ENCODE measurements around the gene KLHL40. TPM values are rescaled to one million over a fixed set of nuclear protein-coding genes. Genes with fewer than 3 reads are reported as not detected.

The KLHL40 gene
- total and polyA plus RNA-seq, 10 of the 15 experiments (the other 5 are each of a cell fraction or from before 2014, with no cell fraction given): not detected

GRCh38 chr3:42675909-42676308 lies 9.4 kb upstream of the KLHL40 start:
- no peak overlapping the region for H3K9ac ChIP-seq (ENCODE audit: control insufficient read depth, insufficient read depth, low read length)
- 53% methylated on average over 2 of the region's 2 CpGs for WGBS (ENCODE audit: insufficient coverage, insufficient replicate concordance, low lambda C conversion rate, missing lambda C conversion rate)
- H2AFZ ChIP-seq (ENCODE audit: control insufficient read depth, low read depth, low read length): no peak overlapping the region
- H3K79me2 ChIP-seq (ENCODE audit: control insufficient read depth, insufficient read depth, low read length): no peaks in the 10 kb centered on the region
- DNase-seq (ENCODE audit: low read depth, low spot score): no peak
- H3K27ac ChIP-seq (ENCODE audit: control insufficient read depth, insufficient read depth): no peak overlapping the region
- in situ Hi-C loops (cut with MboI) (no loop called here), intact Hi-C loops (cut with micrococcal nuclease; ENCODE audit: unreplicated experiment) (no loop called here)
- ChIA-PET CTCF (no interaction called here), POLR2A (no interaction called here), SMC1A (ENCODE audit: uncharacterized antibody, unreplicated experiment) (no interaction called here), RAD21 (ENCODE audit: unreplicated experiment) (no interaction called here)
- FAIRE-seq: no peak
- no peak for ATAC-seq
- no peaks in the 10 kb centered on the region for H3K36me3 ChIP-seq (ENCODE audit: control insufficient read depth in 2 of 2, insufficient read depth in 2 of 2, low read length in 1 of 2)
- H3K9me3 ChIP-seq (replicated peaks; ENCODE audit: control insufficient read depth, insufficient read depth, low read length): no peaks in the 10 kb centered on the region; the same call in 1 of the 3 replicates
- no TSS peak for BruUV-seq (replicated peaks)
- no peaks in the 10 kb centered on the region for H4K20me1 ChIP-seq (ENCODE audit: control insufficient read depth, insufficient read depth)
- H3K4me1 ChIP-seq (ENCODE audit: control insufficient read depth, insufficient read depth, low read length): no peaks in the 10 kb centered on the region
- no peak overlapping the region for H3K4me3 ChIP-seq
- no peak overlapping the region for H3K4me2 ChIP-seq (ENCODE audit: control insufficient read depth, insufficient read depth)
- TF ChIP-seq PBX3 (IDR thresholded peaks at IDR 0.05; ENCODE audit: insufficient replicate concordance, low read depth, low read length) (no peak), SUZ12 (IDR thresholded peaks at IDR 0.05; ENCODE audit: unreplicated experiment) (no peak), CHD4 (IDR thresholded peaks at IDR 0.05) (no peak)
- no peaks in the 10 kb centered on the region for H3K27me3 ChIP-seq (replicated peaks in 1 of 2; ENCODE audit: control insufficient read depth in 2 of 2, insufficient read depth in 2 of 2, low read length in 1 of 2)

- in situ Hi-C loops (cut with MboI) (no loop called here), intact Hi-C loops (cut with micrococcal nuclease; ENCODE audit: unreplicated experiment) (no loop called here)
- no peaks in the 10 kb centered on the region; the same call in 1 of the 3 replicates for H3K9me3 ChIP-seq (replicated peaks; ENCODE audit: control insufficient read depth, insufficient read depth, low read length)
- H3K9ac ChIP-seq (ENCODE audit: control insufficient read depth, insufficient read depth, low read length): no peak overlapping the region
- ATAC-seq: no peak
- H3K27me3 ChIP-seq (replicated peaks in 1 of 2; ENCODE audit: control insufficient read depth in 2 of 2, insufficient read depth in 2 of 2, low read length in 1 of 2): no peaks in the 10 kb centered on the region
- SMC1A ChIA-PET (ENCODE audit: uncharacterized antibody, unreplicated experiment): no interaction called here
- no peaks in the 10 kb centered on the region for H3K4me1 ChIP-seq (ENCODE audit: control insufficient read depth, insufficient read depth, low read length)
- no peaks in the 10 kb centered on the region for H3K79me2 ChIP-seq (ENCODE audit: control insufficient read depth, insufficient read depth, low read length)
- POLR2A ChIA-PET: no interaction called here
- TF ChIP-seq LARP7 (IDR thresholded peaks at IDR 0.05): no peak
- no peak for TF ChIP-seq SIN3A (IDR thresholded peaks at IDR 0.05; ENCODE audit: low read depth, low read length)
- TF ChIP-seq SRF (IDR thresholded peaks at IDR 0.05; ENCODE audit: low read depth in 2 of 2, low read length in 2 of 2): no peak
- TF ChIP-seq ATF3 (IDR thresholded peaks at IDR 0.05; ENCODE audit: borderline replicate concordance, extremely low read depth, low read depth, low read length): no peak
- TF ChIP-seq HDAC6 (IDR thresholded peaks at IDR 0.05; ENCODE audit: unreplicated experiment): no peak
- no peak for TF ChIP-seq USF2 (IDR thresholded peaks at IDR 0.05; ENCODE audit: borderline replicate concordance, low read depth, low read length)
- no peak for TF ChIP-seq HDAC2 (IDR thresholded peaks at IDR 0.05)
- no peak for TF ChIP-seq CHD4 (IDR thresholded peaks at IDR 0.05)
- no peak for TF ChIP-seq SREBF2 (IDR thresholded peaks at IDR 0.05; ENCODE audit: low read length)
- H3K4me3 ChIP-seq: no peak overlapping the region
- FAIRE-seq: no peak
- WGBS (ENCODE audit: insufficient coverage, insufficient replicate concordance, low lambda C conversion rate, missing lambda C conversion rate): 0% methylated on average over 2 of the region's 2 CpGs
- no TSS peak for BruUV-seq (replicated peaks)
- no peaks in the 10 kb centered on the region for H3K36me3 ChIP-seq (ENCODE audit: control insufficient read depth in 2 of 2, insufficient read depth in 2 of 2, low read length in 1 of 2)
- no peak overlapping the region for H3K4me2 ChIP-seq (ENCODE audit: control insufficient read depth, insufficient read depth)
- DNase-seq (ENCODE audit: low read depth, low spot score): no peak
- RAD21 ChIA-PET (ENCODE audit: unreplicated experiment): no interaction called here
- H3K27ac ChIP-seq (ENCODE audit: control insufficient read depth, insufficient read depth): no peak overlapping the region
- no peak overlapping the region for H2AFZ ChIP-seq (ENCODE audit: control insufficient read depth, low read depth, low read length)
- CTCF ChIA-PET: no interaction called here
- H4K20me1 ChIP-seq (ENCODE audit: control insufficient read depth, insufficient read depth): no peaks in the 10 kb centered on the region
Measured at GRCh38 chr3:42678447-42678846, 6.9 kb upstream of the KLHL40 start.
